BLaER1 (cell line): Measurements from ENCODE around the gene FOXP4.
A peak's percentile ranks its signal among the peaks of the same experiment; 100 is the strongest.

ENCODE experiments used
- H3K27ac ChIP-seq: shearing (Covaris generic); formaldehyde crosslinking; 2 replicates; pipeline ENCODE4 v1.8.1; 2022
- H3K27me3 ChIP-seq: shearing (Covaris generic); formaldehyde crosslinking; 2 replicates; pipeline ENCODE4 v1.8.1; 2022
- H3K36me3 ChIP-seq: shearing (Covaris generic); formaldehyde crosslinking; 2 replicates; pipeline ENCODE4 v1.8.1; 2022
- H3K4me1 ChIP-seq: shearing (Covaris generic); formaldehyde crosslinking; 2 replicates; pipeline ENCODE4 v1.8.1; 2022
- H3K4me2 ChIP-seq: shearing (Covaris generic); formaldehyde crosslinking; 2 replicates; pipeline ENCODE4 v1.8.1; 2022
- H3K4me3 ChIP-seq: shearing (Covaris generic); formaldehyde crosslinking; 2 replicates; pipeline ENCODE4 v1.8.1; 2022
- H3K9ac ChIP-seq: shearing (Covaris generic); formaldehyde crosslinking; 2 replicates; pipeline ENCODE4 v1.8.1; 2022
- H3K9me3 ChIP-seq: shearing (Covaris generic); formaldehyde crosslinking; 2 replicates; pipeline ENCODE4 v1.8.1; 2022
- H4K20me1 ChIP-seq: shearing (Covaris generic); formaldehyde crosslinking; 2 replicates; pipeline ENCODE4 v1.8.1; 2022
- Cebpa-rat ChIP-seq: shearing (Covaris generic); IDR thresholded peaks from 2 replicates; pipeline ENCODE4 v1.8.1; 2022

The FOXP4 gene

DNA sequence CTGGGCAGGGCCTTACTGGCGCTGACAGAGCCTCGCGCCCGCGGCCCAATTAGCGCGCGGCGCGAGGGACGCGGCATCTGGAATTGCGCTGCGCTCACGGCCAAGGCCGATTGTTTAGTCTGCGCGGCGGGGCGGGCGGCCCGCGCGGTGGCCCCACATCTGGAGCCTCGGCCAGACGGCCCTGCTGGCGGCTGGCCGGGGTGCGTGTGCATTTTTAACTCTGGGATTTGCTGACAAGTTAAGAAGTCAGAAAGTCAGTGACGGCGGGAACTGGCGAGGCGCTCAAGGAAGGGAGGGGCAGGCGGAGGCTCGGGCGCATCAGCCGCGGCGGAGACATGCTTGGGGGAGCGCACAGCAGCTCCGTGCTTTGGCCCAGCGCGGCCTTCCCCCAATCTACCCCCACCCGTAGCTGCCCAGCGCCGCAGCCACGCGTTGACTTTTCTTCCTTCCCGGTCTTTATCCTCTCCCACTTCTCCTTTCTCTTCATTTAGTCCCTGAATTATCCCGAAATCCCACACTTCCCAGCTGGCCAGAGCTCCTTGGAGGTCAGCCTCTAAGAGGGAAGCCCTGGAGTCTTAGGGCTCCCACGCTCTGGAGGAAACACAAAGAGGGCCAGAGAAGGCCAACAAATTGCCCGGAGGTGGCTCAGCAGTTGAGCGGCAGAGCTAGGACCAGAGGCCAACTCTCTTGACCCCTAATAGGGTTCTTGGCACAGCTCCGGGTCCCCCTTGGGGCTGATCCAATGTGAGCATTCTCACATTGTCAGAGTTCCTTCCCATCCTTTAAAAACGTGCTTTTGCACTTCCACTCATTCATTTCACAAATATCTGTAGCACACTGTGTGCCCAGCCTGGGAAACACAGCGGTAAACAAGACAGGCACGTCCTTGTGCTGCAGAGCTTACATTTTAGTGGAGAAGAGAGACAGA, 40.8 kb upstream of the FOXP4 start:
- Histone ChIP-seq H3K4me2 (peak overlapping the region; percentile 97), H3K36me3 (no peaks in the 10 kb centered on the region), H3K4me1 (peaks cover 42% of the 10 kb centered on the region), H3K4me3 (peak overlapping the region; percentile 60), H3K9ac (peak overlapping the region; percentile 39; the same call in 1 of the 2 replicates), H4K20me1 (peaks cover 15% of the 10 kb centered on the region; the same call in 1 of the 2 replicates), H3K27me3 (peaks cover 42% of the 10 kb centered on the region), H3K27ac (0 out of 2 replicates have a peak overlapping the region, but pooled peaks have one; percentile 38), H3K9me3 (no peaks in the 10 kb centered on the region)
- TF ChIP-seq Cebpa-rat: no peak

DNA sequence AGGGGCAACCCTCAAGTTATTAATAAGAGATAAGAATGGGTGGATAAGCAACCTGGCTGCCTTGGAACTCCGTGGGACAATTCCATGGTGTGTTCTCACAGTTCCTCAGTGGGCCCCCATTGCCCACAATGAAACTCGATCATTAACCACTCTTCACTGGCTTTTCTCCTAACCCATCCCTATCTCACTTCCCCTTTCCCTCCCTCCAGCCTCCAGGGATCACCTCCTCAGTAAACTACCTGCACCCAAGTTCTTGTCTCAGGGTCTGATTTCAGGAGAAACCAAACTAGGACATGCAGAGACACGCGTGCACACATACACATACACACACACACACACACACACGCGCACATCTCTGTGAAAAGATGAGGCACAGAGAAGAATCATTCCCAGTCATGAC, 37.7 kb upstream of the FOXP4 start:
- H4K20me1 ChIP-seq: peaks cover 6% of the 10 kb centered on the region; the same call in 1 of the 2 replicates
- no peaks in the 10 kb centered on the region for H3K36me3 ChIP-seq
- no peak overlapping the region; the same call in 1 of the 2 replicates for H3K4me2 ChIP-seq
- no peak for TF ChIP-seq Cebpa-rat
- H3K27me3 ChIP-seq: peaks cover 24% of the 10 kb centered on the region
- no peak overlapping the region for H3K4me3 ChIP-seq
- H3K4me1 ChIP-seq: peaks cover 49% of the 10 kb centered on the region
- H3K9ac ChIP-seq: no peak overlapping the region
- H3K9me3 ChIP-seq: no peaks in the 10 kb centered on the region
- H3K27ac ChIP-seq: no peak overlapping the region

DNA sequence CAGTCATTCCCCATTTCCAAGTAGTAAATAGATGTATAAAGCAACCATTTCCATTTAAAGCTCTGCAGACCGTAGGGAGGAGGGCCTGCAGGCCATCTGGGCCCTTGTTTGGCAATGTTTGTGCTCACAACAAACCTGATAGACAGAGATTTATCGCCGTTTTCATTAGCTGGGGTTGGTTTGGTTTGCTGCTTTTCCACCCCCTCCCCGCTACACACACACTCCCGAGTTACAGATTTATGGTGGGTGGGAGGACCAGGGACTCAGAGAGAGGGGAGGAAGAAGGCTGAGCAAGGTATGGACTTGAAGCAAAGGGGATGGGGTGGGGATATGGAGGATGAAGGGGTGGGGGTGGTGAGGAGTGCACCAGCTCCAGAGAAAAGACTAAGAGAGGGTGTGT, 36.6 kb upstream of the FOXP4 start:
- Histone ChIP-seq H3K4me1 (peaks cover 38% of the 10 kb centered on the region), H3K4me3 (no peak overlapping the region), H3K27ac (no peak overlapping the region), H4K20me1 (no peaks in the 10 kb centered on the region; the same call in 1 of the 2 replicates), H3K27me3 (peaks cover 13% of the 10 kb centered on the region), H3K36me3 (no peaks in the 10 kb centered on the region), H3K9me3 (no peaks in the 10 kb centered on the region), H3K4me2 (no peak overlapping the region), H3K9ac (no peak overlapping the region)
- no peak for TF ChIP-seq Cebpa-rat

DNA sequence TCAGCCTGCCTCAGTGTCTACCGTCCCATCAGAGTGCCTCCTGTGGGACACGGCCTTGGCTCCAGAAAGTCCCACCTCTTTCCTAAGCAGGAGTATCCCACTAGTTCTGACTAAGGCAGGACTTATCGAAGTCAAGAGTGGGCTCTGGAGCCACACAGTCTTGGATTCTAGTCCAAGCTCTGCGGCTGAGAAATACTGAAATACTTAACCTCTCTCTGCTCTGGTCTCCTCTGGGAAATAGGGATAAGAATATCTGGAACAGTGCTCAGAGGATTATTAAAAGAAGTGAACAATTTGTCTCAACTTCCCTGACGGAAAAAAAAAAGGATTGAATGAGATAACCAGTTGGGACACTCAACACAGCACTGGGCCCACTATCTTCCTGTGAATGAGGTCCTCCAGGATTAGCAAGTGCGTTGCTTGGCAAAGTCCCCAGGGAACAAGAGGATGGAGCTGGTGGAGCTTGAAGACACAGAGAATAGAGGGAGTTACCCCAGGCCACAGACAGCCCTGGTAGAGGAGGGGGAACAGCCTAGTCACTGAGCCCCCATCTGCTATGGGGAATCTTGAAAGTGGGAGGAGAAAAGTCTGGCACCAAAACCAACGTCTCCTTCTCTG, 34.6 kb upstream of the FOXP4 start:
- TF ChIP-seq Cebpa-rat: no peak
- no peak overlapping the region for H3K4me3 ChIP-seq
- no peak overlapping the region for H3K9ac ChIP-seq
- H4K20me1 ChIP-seq: no peaks in the 10 kb centered on the region
- peaks cover 22% of the 10 kb centered on the region for H3K4me1 ChIP-seq
- H3K27ac ChIP-seq: no peak overlapping the region
- no peaks in the 10 kb centered on the region for H3K36me3 ChIP-seq
- no peaks in the 10 kb centered on the region for H3K9me3 ChIP-seq
- no peaks in the 10 kb centered on the region for H3K27me3 ChIP-seq
- H3K4me2 ChIP-seq: peak overlapping the region; percentile 49

DNA sequence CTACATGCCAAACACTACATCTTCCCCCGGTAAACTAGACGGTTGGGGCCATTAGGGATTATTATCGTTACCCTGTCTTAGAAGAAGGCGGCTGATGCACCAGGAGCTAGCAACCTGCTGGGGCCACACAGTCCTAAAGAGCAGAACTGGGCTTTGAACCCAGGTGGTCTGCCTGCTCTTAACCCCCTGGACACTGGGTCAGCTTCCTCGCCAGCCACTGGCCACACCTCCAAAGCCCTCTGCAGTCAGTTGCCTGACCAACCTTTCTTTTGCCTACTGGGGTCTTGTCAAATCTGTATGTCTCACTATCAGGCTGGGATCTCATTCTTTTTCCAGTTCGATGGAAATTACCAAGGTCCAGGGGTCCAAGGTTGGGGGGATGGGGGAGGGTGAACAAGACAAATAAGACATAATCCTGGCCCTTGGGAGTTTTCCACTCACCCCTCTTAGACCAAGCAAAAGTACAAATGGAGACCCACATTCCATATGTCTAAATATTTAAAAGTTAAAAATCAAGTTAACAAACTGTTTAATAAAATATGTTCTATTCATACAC, 34.0 kb upstream of the FOXP4 start:
- H3K9me3 ChIP-seq: no peaks in the 10 kb centered on the region
- peak overlapping the region; percentile 49 for H3K4me2 ChIP-seq
- no peak overlapping the region for H3K9ac ChIP-seq
- no peaks in the 10 kb centered on the region for H3K27me3 ChIP-seq
- H4K20me1 ChIP-seq: no peaks in the 10 kb centered on the region
- H3K4me3 ChIP-seq: no peak overlapping the region
- H3K27ac ChIP-seq: no peak overlapping the region
- TF ChIP-seq Cebpa-rat: no peak
- peaks cover 22% of the 10 kb centered on the region for H3K4me1 ChIP-seq
- no peaks in the 10 kb centered on the region for H3K36me3 ChIP-seq

DNA sequence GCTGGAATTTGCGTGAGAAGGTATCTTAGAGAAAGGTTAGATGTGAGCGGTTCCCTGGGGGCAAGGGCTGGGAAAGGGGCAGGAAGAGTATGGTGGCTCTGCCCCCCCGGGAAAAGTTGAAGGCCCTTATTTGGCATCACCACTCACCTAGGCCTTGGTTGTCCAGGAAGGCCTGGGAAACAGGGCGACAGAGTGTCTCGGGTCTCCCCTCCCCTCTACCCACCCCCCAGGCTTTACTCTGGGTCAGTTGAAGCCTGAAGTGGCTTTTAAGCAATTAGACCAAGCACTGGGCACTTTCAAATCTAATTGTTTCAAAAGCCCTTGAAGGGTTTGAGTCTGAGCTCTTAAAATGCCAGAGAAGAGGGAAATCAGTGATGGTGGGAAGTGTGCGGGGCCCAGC, 30.2 kb upstream of the FOXP4 start:
- Histone ChIP-seq H3K36me3 (no peaks in the 10 kb centered on the region), H3K27me3 (no peaks in the 10 kb centered on the region), H3K4me1 (peaks cover 13% of the 10 kb centered on the region), H3K9me3 (no peaks in the 10 kb centered on the region), H3K9ac (no peak overlapping the region), H3K4me2 (no peak overlapping the region), H4K20me1 (no peaks in the 10 kb centered on the region), H3K4me3 (no peak overlapping the region), H3K27ac (no peak overlapping the region)
- no peak for TF ChIP-seq Cebpa-rat

DNA sequence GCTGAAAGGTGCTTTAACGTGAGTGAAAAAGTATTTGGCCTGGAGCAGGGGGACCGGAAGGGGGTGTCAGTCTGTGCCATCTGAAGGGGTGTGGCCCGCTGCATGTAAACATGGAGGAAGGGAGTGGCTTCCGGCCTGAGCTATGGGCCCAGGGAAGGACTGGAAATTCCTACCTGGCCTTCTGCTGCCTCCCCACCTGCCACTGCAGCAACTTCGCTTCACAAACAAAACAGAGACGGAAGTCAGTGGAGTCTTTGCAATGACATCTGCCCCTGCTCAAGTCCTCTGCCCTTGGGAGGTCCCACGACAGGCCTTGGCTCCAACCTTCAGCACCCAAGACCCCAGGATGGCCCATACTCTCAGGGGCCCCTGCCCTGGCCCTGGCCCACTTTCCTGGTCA, 28.1 kb upstream of the FOXP4 start:
- Histone ChIP-seq H3K9ac (no peak overlapping the region), H3K27me3 (no peaks in the 10 kb centered on the region), H4K20me1 (no peaks in the 10 kb centered on the region), H3K27ac (no peak overlapping the region), H3K4me3 (no peak overlapping the region), H3K9me3 (no peaks in the 10 kb centered on the region), H3K4me1 (0 out of 2 replicates have a peak, but pooled peaks cover 5% of the 10 kb centered on the region), H3K36me3 (no peaks in the 10 kb centered on the region), H3K4me2 (no peak overlapping the region)
- TF ChIP-seq Cebpa-rat: no peak

DNA sequence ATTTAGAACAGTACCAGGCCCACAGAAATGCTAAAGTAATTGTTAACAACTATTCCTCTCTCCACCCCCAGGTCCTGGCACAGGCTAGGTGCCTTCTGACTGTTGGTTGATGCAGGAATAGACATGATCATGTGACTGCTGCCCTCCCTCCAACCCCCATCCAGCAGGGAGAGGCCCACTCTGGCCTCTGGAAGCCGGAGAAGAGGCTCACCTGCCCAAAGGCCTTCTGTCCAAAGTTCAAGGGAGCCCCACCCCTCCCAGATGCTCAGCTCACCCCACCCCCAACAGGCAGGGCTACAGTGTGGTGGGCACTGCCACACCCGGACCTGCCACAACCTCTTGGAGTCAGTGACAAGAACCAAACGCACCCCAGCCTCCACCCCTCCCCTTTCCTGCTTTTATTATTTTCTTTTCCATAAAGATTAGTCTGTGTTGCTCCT, 26.9 kb upstream of the FOXP4 start:
- no peak overlapping the region for H3K27ac ChIP-seq
- 0 out of 2 replicates have a peak, but pooled peaks cover 13% of the 10 kb centered on the region for H3K4me1 ChIP-seq
- H3K27me3 ChIP-seq: no peaks in the 10 kb centered on the region
- H4K20me1 ChIP-seq: no peaks in the 10 kb centered on the region
- no peak for TF ChIP-seq Cebpa-rat
- H3K36me3 ChIP-seq: no peaks in the 10 kb centered on the region
- no peak overlapping the region for H3K9ac ChIP-seq
- no peaks in the 10 kb centered on the region for H3K9me3 ChIP-seq
- no peak overlapping the region for H3K4me3 ChIP-seq
- no peak overlapping the region for H3K4me2 ChIP-seq

DNA sequence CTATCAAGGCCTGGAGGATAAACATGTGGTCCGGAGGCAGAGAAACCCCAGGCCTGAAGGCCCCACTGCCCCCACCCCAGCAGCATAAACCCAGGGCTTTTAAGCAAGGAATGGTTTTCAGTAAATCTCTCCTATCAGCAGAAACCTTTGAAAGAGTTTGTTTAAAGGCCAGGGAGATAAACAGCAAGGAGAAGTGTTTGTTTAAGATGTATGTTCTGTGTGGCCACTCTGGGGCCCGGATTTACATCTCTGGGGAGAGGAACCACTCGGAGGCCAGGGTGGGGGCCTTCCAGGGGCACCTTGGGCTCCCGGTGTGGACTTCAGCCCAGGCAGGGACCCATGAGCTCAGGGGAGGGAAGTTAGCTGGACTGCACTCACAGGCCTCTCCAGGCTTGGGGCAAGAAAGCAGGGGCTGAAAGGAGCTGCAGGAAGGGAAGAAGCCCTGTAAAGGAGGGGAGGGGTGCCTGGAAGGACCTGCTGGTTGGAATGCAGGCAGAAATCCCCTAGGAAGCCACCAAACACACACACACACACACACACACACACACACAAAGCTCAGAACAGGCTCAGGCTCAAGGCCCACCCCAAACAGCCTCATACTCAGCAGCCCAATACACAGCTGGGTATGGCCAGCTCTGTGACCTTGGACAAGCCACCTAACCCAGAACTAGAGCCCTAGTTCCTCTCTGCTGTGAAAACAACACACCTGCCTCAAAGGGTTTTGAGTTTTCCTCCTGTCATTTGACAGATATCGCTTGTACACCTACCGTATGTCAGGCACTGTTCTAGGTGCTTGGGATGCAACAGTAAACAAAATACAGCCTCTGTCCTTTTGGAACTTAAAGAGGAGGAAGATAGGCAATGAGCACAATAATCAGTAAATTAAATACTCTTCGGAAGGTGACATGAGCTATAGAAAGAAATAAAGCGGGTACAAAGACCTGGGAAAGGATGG, 26.2 kb upstream of the FOXP4 start:
- Histone ChIP-seq H3K9ac (no peak overlapping the region), H4K20me1 (no peaks in the 10 kb centered on the region), H3K4me1 (0 out of 2 replicates have a peak, but pooled peaks cover 13% of the 10 kb centered on the region), H3K9me3 (no peaks in the 10 kb centered on the region), H3K4me2 (no peak overlapping the region), H3K27me3 (no peaks in the 10 kb centered on the region), H3K36me3 (no peaks in the 10 kb centered on the region), H3K4me3 (no peak overlapping the region), H3K27ac (no peak overlapping the region)
- no peak for TF ChIP-seq Cebpa-rat
